GM19025 (cell line): ENCODE results near the gene RNF114.
"Not testable (repeated sequence)": the region's sequence is repeated elsewhere in the genome, so short reads cannot be mapped to it uniquely, and the experiment has no call there.

Experiments used
- ATAC-seq: cut with Tn5 transposase; IDR thresholded peaks from one replicate; pipeline ENCODE4 v1.9.1; 2021; ENCODE audit warnings: mild to moderate bottlenecking, low read depth, moderate library complexity; ENCODE audit not compliant: unreplicated experiment

Gene RNF114

GRCh38 chr20:49957089-49957938 lies 21.1 kb downstream of the RNF114 start:
- ATAC-seq, result not testable (repeated sequence)

DNA sequence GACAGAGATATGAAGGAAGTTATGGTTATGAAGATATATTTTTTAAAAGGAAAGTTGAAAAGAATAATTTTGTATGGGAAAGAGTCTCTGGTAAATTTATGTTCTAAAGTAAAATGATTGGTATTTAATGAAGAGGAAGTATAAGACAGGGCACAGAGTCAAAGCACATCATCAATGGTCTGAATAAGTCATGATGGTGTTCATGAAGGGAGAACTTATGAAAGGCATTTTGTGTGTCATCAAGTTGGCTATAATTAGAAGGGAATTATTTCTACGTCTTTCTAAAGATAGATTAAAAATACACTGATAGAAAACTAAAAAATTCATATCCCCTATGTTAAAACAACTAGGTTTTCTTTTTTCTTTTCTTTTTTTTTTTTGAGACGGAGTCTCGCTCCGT lies 25.2 kb downstream of the RNF114 start:
- no peak for ATAC-seq

- no peak for ATAC-seq
Measured at GRCh38 chr20:49964964-49965780, 29.0 kb downstream of the RNF114 start.

GRCh38 chr20:49965781-49966305 lies 29.6 kb downstream of the RNF114 start:
- ATAC-seq, result no peak

- no peak for ATAC-seq
Measured at GRCh38 chr20:49966861-49967260, 30.7 kb downstream of the RNF114 start.

DNA sequence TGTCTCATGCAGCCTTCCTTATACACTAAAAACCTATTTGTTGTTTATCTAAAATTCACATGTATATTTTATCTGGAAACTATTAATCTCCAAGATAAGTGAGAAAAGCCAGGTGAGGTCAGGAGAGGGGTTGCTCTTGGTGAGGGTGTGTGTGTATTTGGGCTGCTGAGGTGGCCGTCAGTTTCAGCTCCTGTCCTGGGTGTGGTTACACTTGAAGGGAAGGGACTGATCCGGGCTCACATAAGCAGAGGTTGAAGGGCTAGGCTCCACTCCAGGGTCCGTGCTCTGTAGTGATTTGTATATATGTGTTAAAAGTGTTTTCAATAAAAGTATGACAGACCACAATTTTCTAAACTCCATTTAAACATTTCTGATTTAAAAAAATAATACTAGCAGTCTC lies 33.0 kb downstream of the RNF114 start:
- ATAC-seq, result no peak

- no peak for ATAC-seq
Measured at GRCh38 chr20:49969946-49970345, 33.7 kb downstream of the RNF114 start.

- ATAC-seq, result no peak
Measured at GRCh38 chr20:49970498-49970897, 34.3 kb downstream of the RNF114 start.

- no peak for ATAC-seq
Measured at GRCh38 chr20:49973981-49974380, 37.8 kb downstream of the RNF114 start.

DNA sequence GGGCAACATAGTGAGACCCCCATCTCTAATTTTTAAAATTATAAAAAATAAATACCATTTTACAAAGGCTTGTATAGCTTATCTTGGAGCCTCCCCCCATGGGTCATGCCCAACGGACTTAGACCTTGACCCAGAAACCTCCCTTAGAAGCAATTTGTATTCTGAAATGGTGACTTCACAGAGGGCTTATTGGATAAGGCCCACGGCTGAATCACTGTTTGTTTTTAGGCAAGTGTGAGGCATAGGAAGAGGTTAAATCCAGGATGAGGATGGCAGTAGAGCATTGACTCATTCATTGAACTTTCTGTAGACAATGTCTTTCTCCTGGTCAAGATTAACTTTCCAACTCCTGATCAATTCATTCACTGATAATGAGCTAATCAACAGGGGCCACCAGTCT lies 40.3 kb downstream of the RNF114 start:
- no peak for ATAC-seq

DNA sequence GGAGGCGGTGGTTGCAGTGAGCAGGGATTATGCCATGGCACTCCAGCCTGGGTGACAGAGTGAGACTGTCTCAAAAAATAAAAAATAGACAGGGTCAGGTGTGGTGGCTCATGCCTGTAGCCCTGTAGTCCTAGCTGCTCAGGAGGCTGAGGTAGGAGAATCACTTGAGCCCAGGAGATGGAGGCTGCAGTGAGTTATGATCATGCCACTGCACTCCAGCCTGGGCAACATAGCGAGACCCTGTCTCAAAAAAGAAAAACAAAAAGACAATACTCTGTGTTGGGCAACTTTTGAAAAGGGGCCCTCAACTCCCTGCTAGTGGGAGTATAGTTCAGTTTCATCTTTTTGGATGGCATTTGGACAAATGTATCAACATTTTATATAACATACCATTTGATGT lies 41.5 kb downstream of the RNF114 start:
- not testable (repeated sequence) for ATAC-seq

- no peak for ATAC-seq
Measured at GRCh38 chr20:49978685-49979029, 42.5 kb downstream of the RNF114 start.

DNA sequence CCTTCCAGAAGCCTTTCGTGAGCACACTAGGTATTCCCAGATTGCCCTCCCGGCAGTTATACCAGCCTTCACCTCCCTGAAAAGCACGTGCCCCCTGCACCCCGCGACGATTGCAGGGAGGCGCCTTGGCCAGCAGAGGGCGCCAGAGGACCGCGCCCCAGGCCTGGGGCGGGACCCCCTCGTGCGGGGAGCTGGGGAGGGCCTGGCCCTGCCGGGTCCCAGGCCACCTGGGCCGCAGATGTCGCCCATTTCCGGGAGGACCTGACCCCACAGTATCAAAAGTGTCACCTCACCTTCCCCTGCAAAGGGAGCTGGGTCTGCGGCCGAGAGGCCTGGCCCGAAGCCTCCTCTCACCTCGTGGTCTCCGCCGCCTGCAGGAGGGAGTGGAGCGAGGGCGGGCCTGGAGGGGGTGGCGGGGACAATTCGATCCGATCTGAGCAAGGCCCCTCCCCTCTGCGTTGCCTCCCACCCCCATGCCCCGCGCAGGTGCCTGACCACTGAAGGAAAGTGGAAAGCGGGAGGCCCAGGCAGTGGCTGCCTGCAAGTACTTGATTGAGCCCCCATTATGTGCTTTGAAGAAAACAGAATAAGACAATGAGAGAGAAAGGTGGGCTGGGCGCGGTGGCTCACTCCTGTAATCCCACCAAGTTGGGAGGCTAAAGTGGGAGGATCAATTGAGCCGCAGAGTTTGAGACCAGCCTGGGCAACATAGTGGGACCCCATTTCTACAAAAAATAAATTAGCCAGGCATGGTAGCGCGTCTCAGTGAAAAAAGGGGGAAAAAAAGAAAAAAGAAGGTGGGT lies 43.0 kb downstream of the RNF114 start:
- ATAC-seq, result no peak

DNA sequence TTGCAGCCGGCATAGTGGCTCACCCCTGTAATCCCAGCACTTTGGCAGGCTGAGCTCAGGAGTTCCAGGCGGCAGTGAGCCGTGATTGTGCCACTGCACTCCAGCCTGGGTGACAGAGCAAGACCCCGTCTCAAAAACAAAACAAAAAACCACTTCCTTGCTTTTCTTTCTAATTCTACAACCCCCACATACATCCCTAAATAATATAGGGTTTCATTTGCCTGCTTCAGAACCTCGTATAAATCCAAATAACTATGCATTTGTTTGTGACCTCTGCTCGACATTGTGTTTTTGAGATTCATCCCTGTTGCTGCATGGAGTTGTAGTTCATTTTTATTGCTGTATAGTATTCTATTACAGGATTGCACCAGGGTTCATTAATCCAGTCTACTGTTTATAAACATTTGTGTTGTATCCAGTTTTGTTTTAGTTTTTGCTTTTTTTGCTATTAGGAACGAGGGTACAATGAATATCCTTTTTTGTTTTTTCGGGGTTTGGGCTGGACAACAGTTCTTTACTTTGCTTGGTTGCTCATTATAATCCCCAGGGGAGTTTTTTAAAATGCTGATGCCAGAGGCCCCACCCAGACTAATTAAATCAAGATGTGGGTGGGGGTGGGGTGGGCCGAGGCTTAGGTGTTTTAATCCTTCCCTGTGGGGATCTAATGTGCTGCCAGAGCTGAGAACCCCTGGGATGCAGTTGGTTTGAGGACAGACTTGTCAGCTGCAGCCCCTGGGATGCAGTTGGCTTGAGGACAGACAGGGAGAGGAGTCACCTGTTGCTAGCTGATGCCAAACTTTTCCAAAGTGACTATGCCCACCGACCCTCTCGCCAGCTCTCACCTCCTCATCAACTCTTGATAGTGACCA lies 44.2 kb downstream of the RNF114 start:
- no peak for ATAC-seq

DNA sequence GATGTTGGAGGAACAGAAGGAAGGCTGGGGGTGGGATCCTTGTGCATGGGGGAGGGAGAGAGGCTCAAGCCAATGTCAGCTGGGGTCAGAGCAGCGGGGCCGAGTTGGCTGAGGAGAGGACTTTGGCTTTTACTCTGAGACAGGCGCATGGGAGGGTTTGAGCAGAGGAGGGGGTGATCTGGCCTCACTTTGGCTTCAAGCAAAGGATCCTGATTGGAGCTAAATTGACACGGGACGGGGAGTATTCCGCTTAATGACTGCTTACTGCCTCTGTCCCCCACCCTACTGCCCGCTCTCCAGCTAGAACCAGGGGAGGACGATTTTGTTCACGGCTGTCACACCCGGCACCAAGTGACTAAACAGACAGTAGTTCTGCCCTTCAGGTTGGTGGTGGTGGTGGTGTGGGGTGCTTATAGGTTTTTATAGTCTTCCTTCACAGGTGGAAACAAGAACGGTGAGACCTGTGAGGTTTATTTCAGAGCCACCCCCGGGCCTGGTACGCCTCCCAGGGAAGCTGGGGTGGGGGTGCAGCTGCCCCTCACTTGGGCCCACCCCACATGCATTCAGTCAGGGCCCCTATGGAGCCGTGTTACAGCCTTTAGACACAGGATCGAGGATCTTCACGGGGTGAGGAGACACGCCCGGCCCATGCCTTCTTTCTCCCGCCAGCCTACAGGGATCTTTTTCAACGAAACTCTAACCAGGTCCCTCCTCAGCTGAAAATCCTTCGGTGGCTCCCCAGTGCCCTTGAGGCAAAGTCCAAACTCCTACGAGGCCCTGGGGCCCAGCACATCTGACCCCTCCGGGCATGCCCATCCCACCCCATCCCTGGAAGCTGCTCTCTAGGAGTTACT lies 45.2 kb downstream of the RNF114 start:
- ATAC-seq, result no peak

- no peak for ATAC-seq
Measured at GRCh38 chr20:49982072-49982345, 45.8 kb downstream of the RNF114 start.

DNA sequence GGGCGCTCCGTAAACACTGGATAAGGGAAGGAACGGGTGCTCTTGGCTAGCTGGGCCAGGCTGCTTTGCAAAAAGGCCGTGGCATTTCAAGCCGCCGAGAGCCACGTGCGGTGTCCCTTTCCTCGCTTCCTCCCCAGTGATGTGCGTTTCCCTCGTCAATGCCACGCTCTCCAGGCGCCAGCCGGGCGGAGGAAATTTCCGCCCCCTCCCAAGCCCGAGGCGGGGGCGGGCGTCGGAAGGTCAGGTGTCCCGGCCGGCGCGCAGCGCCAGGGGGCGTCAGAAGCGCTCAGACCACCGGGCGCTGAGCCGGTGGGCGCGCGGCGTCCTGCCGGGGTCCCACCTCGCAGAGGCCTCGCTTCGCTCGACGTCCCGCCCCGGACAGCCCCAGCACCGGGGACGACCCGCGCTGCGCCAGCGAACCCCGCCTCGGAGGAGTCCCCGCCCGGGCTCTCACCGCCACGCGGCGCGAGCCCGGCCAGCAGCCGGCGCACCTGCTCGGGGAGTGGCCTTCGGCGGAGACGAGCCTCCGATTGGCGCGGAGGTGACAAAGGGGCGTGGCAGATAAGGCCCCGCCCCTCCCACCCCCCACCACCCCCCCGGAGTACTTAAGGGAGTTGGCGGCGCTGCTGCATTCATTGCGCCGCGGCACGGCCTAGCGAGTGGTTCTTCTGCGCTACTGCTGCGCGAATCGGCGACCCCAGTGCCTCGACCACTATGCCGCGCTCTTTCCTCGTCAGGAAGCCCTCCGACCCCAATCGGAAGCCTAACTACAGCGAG lies 46.3 kb downstream of the RNF114 start, which contains the start of gene SNAI1:
SNAI1 (plus strand) TSS at position 635 of the 777 bp plus-strand sequence; CDS start at position 715, 80 bp downstream.
- peak; percentile 86 for ATAC-seq

GRCh38 chr20:49983123-49983847 lies 47.1 kb downstream of the RNF114 start:
- ATAC-seq, result no peak
